IPS DF 4.7 (cell line): Measurements from ENCODE around the gene BCL7C.
"Not testable (repeated sequence)": the region's sequence is repeated elsewhere in the genome, so short reads cannot be mapped to it uniquely, and the experiment has no call there.

Source experiments
- DNase-seq: peaks from one replicate; pipeline ENCODE4 v3.0.0-alpha.2; 2013; ENCODE audit warnings: low spot score; ENCODE audit errors: extremely low read depth

BCL7C gene

GRCh38 chr16:30866031-30866430, 27.8 kb downstream of the BCL7C start:
- DNase-seq = no peak

GRCh38 chr16:30863178-30863577, 30.7 kb downstream of the BCL7C start:
- DNase-seq = not testable (repeated sequence)

- DNase-seq = not testable (repeated sequence)
Measured at GRCh38 chr16:30860729-30861128, 33.1 kb downstream of the BCL7C start.

GRCh38 chr16:30858829-30859423, 35.0 kb downstream of the BCL7C start:
- no peak for DNase-seq

GRCh38 chr16:30858111-30858495, 35.8 kb downstream of the BCL7C start:
- DNase-seq = no peak

DNA sequence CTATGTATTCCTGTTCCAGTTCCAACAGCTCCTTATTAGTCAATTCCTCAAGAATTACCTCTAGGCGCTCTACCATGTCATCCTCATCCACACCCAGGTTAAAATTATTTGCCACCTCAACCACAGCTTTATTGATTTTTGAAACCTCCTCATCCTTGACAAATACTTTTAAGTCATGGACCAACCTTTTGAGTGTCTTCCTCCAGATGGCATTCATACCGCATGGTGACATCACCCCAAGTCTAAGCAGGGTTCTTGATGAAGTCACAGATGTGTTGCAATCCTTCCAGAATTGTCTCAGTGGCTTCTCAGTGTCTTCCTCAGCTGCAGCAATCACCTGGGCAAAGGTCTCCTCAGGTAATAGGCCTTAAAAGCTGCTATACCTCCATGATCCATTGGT, 40.1 kb downstream of the BCL7C start:
- no peak for DNase-seq

- DNase-seq = no peak
Measured at GRCh38 chr16:30850246-30850645, 43.6 kb downstream of the BCL7C start.

DNA sequence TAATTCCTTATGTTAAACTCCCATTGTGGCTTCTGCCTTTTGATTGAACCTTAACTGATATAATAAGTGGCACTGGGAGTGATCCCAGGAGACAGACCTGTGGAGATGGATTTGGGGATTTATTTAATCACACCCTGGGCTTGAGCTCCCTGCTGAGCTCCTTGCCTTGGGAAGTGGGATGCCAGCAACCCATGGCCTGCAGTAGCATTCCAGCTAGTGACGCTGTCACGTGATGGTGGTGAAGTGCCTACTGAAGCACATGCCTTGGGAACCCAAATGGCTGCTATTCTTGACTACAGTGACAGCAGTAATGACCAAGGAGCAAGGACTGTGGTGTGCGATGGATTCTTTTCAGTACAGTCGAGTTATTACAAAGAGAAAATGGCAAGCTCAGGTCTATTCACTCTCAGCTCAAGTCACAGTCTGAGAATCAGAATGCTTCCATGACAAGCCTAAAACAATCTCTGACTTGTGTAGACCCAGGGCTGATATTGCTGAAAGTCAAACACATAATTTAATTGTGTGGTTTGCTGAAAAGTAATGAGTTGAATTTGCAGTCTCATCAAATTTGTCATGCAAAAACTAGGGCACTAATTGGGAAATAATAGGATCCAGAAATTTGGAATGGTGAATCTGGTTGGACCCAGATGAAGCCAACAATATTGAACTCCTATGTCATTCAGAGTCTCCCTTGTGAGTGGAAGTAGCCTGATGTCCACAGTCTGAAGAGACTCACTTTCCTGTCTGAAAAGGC, 47.1 kb downstream of the BCL7C start:
- DNase-seq = no peak

DNA sequence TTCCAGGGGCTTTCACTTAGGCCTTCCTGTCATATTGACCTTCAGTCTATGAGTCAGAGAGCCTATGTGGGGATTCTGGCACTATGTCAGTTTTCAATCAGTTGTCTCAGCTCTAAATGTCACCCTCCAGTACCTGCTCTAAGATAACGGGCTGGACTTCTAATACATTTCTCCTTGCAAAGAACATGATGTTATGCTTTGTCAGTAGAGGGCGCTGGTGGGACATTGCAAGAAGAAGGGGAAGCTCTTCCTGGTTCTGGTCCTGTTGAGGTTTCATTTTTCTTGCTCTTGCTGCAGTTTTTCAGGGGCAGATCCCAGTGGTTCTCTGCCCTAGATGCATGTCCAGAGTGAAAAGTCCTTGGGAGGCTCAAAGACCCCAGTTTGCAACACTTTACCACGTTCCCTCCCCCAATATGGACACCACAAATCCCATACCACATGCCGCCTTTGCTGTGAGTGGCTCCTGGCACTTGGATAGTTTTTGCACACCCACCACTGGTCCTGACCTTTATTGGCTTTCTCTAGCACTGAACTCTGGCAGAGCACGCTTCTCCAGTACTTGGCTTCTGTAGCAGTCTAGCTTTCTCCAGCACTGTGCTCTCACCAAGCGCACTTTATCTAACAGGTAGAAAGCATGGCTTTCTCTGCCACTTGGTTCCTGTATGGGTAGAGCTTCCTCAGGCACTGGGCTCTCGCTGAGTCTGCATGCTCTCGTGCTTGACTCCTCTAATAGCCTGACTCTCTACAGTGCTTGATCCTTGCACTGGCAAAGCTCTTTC, 49.0 kb downstream of the BCL7C start:
- DNase-seq = peak; percentile 53

- DNase-seq = no peak
Measured at GRCh38 chr16:30844346-30844670, 49.6 kb downstream of the BCL7C start.

DNA sequence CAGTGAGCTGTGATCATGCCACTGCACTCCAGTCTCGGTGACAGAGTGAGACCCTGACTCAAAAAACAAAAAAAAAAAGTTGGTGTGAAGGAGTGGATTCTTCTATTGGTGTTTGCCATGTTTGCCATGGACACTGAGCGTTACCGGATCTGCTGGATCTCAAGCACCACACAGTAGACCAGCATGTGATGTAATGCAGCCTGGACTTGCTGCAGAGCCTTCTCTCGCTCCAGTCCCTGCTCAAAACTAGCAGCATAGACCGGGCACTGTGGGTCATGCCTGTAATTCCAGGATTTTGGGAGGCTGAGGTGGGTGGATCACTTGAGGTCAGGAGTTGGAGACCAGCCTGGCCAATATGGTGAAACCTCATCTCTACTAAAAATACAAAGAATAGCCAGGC, 50.4 kb downstream of the BCL7C start:
- DNase-seq = no peak

DNA sequence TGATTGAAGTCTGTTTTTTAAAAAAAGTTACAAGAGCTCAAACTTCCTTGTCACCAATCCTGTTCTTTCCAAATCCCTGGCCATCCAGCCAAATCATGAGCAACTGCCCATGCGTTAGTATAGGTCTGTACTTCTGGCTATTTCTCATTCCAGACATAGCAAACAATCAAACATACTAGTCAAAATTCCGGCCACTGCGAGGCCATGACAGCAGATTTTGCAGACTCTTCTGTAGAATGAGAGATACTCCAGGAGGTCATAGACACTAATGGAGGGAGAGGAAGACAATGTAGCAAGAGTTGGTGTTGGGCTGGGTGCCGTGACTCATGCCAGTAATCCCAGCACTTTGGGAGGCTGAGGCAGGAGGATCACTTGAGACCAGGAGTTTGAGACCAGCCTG, 50.9 kb downstream of the BCL7C start:
- no peak for DNase-seq

DNA sequence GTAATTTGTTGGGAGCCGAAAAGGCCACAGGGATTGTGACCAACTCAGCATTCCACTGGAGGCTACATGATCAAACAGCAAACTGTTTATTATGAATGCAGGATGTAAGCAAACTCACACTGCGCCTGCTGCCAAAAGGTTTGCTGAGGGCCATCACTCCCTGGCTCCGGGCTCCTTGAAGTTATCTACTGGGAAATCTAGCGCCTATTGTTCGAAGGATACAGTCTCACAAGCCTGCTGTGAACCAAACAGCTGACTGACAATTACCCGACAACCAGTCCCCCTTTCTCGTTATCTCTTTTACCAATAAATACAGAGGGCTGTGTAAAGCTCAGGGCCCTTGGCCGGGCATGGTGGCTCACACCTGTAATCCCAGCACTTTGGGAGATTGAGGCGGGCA, 52.5 kb downstream of the BCL7C start:
- no peak for DNase-seq

- no peak for DNase-seq
Measured at GRCh38 chr16:30840611-30841010, 53.3 kb downstream of the BCL7C start.

GRCh38 chr16:30839523-30840227, 54.2 kb downstream of the BCL7C start:
- DNase-seq = no peak

DNA sequence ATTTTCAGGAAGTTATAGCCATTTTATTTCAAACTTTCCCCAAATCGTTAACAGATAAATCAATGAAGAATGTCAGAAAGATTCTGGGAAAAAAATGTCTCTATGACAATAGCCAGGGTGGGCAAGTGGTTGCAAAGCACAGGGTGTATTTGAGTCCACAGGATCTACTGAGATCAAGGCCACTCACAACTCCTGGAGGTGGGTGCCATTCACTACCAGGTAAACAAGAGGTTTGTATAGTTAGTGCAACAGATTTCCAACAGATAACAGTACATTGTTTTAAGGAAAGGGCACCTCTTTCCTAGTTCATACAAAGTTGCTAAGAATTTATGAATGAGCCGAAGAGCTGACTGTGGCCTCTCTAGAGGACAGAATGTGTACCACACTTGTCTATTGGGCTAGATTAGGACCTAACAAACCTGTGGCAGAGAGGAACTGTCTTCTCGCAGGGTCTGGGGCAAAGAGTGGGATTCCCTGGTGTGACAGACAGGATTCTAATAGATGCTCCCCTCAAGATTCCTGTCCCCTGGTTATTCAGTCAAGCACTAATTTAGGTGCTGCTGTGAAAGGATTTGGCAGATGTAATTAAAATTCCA, 54.9 kb downstream of the BCL7C start:
- DNase-seq = no peak

DNA sequence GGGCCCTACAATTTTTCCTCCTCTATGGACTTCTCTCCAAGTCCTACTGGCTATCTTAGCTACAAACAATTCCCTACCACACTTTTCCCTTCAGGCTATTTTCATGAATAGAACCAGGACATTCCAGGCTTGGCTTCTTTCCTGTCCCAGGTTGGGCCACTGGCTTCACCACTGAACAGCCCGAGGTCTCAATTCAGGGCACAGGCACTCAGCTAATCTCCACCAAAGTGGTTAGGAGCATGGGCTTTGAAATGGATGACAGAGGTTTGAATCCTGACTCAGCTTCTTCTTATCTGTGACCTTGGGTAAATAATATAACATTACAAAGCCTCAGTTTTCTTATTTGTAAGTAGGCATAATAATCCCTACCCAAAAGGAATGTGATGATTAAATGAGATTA, 56.0 kb downstream of the BCL7C start:
- no peak for DNase-seq
